Left hindlimb (tissue), 1 donor: Measurements from ENCODE around the gene GLIPR1L2.
"Not testable (repeated sequence)": the region's sequence is repeated elsewhere in the genome, so short reads cannot be mapped to it uniquely, and the experiment has no call there.

Experiments used
- DNase-seq: peaks from one replicate; pipeline ENCODE4 v3.0.0-alpha.2; 2018

The GLIPR1L2 gene

DNA sequence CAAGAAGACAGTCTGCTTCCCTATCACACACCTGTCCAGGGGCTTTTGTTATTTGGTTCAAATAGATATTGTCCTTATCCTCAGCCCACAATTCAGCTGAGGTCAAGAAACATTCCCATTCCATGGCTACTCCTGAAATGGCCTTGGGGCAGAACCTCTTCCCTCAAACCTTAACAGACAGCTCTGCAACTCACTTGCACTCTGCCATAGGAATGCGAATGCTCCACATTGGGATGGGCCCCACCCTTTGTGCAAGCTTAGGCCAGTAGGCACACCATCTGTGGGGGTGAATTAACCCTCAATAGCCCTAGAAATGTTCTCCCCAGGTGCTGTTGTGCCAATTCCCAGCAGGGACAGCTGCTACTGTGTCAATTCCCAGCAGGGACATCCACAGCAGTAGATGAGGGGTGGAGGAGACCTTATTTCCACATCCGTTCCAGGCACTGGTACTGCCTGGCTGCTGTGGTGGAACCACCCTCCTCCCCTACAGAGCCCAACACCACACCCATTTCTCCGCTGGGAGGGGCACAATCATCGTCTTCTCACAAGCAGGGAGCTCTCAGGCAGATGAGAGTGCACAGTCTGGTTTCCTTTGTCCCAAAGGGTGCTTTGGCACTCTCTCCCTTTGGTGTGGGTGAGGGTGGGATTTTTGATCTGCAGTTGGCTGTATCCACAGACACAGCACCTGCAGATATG is 47.3 kb downstream of the GLIPR1L2 start:
- no peak for DNase-seq

- no peak for DNase-seq
Observed at GRCh38 chr12:75439048-75439447, 48.2 kb downstream of the GLIPR1L2 start.

GRCh38 chr12:75439930-75440329 is 49.0 kb downstream of the GLIPR1L2 start:
- no peak for DNase-seq

DNA sequence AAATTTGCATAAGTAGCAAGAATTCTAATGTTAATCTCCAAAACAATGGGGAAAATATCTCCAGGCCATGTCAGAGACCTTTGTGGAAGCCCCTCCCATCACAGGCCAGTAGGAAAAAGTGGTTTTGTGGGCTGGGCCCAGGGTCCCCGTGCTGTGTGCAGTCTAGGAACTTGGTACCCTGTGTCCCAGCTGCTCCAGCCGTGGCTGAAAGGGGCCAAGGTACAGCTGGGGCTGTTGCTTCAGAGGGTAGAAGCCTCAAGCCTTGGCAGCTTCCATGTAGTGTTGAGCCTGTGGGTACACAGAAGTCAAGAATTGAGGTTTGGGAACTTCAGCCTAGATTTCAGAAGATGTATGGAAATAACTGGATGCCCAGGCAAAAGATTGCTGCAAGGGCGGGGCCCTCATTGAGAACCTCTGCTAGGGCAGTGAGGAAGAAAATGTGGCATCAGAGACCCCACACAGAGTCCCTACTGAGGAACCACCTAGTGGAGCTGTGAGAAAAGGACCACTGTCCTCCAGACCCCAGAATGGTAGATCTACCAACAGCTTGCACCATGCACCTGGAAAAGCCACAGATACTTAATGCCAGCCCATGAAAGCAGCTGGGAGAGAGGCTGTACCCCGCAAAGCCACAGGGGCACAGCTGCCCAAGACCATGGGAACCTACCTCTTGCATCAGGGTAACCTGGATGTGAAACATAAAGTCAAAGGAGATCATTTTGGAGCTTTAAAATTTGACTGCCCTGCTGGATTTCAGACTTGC is 51.0 kb downstream of the GLIPR1L2 start:
- DNase-seq: not testable (repeated sequence)

- not testable (repeated sequence) for DNase-seq
Observed at GRCh38 chr12:75442454-75442853, 51.6 kb downstream of the GLIPR1L2 start.

DNA sequence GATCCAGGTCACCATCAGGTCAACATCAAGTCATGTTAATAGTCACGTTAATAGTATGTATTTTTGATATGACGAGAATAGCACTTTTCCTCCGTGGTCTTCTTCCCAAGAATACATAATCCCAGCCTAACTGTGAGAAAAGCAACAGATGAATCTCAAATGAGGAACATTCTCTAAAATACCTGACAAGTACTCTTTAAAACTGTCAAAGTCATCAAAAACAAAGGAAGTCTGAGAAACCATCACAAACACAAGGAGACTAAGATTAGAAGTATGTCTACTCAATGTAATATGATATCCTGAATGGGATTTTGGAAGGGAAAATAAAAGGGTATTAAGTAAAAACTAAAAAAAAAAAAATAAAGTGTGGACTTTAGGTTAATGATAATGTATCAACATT is 52.8 kb downstream of the GLIPR1L2 start:
- no peak for DNase-seq

GRCh38 chr12:75444429-75445136 is 53.7 kb downstream of the GLIPR1L2 start:
- no peak for DNase-seq

- DNase-seq: not testable (repeated sequence)
Observed at GRCh38 chr12:75445137-75445507, 54.2 kb downstream of the GLIPR1L2 start.

DNA sequence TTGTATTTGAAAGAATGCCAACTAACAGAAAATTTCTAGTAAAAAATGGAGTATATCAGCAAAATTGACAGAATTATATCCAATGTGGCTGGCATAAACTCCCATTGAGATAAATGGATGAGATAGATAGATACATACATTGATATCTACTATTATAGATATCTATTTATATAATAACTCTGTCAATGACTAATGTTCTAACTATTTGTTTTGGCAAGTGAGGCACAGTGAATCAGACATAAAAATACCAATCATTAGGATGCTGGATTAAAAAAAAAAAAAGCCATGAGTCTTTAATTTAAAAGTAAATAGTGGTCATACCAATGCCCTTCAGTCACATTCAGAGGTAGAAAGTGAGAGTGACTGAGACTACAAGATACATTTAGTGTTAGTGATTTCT is 56.0 kb downstream of the GLIPR1L2 start:
- no peak for DNase-seq

GRCh38 chr12:75447691-75448393 is 57.0 kb downstream of the GLIPR1L2 start:
- no peak for DNase-seq

GRCh38 chr12:75452675-75453330 is 61.9 kb downstream of the GLIPR1L2 start:
- DNase-seq: no peak

GRCh38 chr12:75455839-75456238 is 65.0 kb downstream of the GLIPR1L2 start:
- DNase-seq: no peak

DNA sequence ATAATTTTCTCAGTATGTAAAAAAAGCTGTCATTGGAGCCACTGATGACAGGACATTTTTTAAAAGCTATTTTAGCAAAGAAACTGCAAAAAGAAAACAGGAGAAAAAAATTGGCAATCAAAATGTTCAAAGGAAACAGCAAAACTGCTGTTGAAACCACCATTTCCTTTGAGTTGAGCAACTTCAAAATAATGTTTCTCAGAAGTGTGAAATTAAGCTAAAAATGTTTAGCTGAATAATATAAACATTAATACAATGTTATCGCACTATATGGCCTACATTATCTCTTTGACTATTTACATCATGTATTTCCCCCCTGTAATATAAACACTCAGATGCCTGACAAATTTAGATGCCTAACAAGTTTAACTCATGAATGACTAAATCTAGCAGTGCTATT is 66.3 kb downstream of the GLIPR1L2 start:
- no peak for DNase-seq

- DNase-seq: not testable (repeated sequence)
Observed at GRCh38 chr12:75457866-75458265, 67.0 kb downstream of the GLIPR1L2 start.

- DNase-seq: no peak
Observed at GRCh38 chr12:75459755-75460154, 68.9 kb downstream of the GLIPR1L2 start.

- no peak for DNase-seq
Observed at GRCh38 chr12:75460204-75460603, 69.3 kb downstream of the GLIPR1L2 start.

- no peak for DNase-seq
Observed at GRCh38 chr12:75471902-75472890, 81.3 kb downstream of the GLIPR1L2 start.

- no peak for DNase-seq
Observed at GRCh38 chr12:75474116-75474515, 83.2 kb downstream of the GLIPR1L2 start.

DNA sequence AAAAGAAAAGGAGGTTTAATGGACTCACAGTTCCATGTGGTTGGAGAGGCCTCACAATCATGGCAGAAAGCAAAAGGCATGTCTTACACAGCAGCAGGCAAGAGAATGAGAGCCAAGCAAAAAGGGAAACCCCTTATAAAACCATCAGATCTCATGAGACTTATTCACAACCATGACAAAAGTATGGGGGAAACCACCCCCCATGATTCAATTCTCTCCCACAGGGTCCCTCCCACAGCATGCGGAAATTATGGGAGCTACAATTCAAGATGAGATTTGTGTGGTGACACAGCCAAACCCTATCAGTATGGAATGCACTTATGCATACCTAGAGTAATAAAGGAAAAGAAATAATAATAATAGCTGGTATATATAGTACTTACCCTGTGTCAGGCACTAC is 85.2 kb downstream of the GLIPR1L2 start:
- no peak for DNase-seq

DNA sequence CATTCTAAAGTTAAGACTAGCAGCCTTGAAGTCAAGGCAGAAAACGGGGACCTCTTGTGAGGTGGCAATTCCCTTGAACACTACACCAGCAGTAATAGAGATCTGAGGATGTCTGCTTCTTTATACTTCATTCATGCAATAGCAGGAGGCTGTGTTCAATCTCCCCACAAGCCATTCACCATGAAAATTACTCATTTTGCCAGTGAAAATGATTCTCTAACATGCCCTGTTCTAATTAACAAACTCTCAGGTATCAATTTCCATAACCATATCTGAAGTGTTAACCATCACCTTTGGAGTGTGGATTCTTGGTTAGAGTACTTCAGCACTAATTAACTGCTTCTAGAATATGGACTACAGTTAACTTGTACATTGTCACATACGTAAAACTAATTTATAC is 86.2 kb downstream of the GLIPR1L2 start:
- no peak for DNase-seq

DNA sequence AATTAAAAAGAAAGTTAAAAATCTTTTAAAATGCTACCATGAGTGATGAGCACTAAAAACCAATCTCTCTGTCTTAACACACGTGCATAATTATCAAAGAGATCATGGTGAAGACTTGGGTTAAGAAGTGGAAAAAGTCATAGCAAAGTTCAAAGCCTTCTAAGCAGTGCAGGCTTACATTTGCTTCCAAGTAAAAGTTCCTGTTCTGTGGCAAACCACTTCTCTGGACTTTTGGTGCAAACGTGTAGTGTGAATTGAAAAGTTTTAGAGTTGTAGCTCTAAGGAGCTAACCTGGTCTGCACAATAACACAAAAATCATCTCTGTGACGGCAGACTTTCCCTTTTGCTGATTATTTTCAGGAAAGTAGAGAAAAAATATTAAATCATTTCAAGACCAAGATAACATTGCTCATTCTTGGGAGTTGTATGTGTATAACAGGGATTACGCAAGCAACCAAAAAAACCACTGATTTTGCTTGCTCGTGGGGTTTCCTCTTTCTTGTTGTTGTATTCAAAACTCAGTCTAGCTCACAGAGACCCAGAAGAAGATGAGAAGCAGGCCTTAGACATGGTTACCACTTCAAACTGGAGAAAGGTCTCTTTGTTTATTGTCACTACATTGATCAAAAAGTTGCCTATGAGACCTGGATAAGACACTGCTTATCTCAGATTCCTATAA is 87.4 kb downstream of the GLIPR1L2 start:
- DNase-seq: no peak
